ENCODE measurements around the gene IGSF21.

GRCh38 chr1:18144062-18144461 is 36.5 kb downstream of the IGSF21 start:
- no peak for TF ChIP-seq GATA2 (IDR thresholded peaks at IDR 0.05; ENCODE audit: low read depth, low read length)
- TF ChIP-seq GATA3 (IDR thresholded peaks at IDR 0.05; ENCODE audit: low read depth, low read length), result no peak

All from SH-SY5Y (cell line).